ENCODE measurements around the gene SPP2.

The SPP2 gene

GRCh38 chr2:234038076-234038802, 12.3 kb upstream of the SPP2 start:
- DNase-seq, result no peak

DNA sequence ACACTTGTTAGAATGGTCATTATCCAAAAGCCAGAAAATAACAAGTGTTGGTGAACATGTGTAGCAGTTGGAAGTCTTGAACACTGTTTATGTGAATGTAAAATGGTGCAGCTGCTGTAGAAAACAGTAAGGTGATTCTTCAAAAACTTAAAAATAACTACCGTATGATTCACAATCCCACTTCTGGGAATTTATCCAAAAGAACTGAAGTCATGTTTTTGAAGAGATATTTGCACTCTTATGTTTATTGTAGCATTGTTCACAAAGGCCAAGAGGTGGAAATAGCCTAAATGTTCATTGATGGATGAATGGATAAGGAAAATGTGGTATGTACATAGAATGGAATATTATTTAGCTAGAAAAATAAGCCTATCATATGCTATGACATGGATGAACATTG, 6.3 kb upstream of the SPP2 start:
- no peak for DNase-seq

DNA sequence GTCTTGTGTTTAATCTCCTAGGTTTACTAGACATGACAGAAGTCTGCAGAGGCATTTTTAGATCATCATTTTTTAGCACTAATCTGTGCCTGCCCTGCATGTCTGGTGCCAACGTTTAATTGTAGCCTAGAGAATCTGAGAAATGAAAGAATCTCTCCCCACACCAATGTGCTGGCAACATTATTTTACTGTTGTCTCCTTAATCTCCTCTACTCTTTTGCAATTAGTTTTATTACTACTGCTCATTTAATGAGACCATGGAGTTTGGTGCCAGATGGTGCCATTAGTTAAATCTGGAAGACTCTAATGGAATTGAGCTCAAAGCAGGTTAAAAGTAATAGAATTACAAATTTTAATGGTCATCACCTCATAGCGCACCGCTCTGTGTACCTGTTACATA, 4.0 kb upstream of the SPP2 start:
- DNase-seq, result no peak

DNA sequence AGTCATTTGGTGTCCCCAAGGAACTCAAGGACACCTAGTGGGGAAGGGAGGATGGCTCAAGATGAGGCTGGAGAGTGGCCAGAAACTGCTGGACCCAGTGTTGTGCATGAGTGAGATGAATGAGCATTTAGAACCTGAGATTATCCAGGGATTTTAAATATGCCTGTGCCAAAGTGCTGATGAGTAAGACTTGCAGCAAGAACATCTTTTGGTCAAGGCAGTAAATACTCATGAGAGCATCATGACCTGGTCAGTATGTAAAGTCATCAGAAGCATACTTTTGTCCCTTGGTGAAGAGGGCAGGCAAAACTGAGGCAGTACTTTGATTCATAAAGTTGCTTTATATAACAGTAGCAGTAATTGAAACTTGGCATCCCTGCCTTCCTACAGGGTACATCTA, 3.1 kb upstream of the SPP2 start:
- no peak for DNase-seq

DNA sequence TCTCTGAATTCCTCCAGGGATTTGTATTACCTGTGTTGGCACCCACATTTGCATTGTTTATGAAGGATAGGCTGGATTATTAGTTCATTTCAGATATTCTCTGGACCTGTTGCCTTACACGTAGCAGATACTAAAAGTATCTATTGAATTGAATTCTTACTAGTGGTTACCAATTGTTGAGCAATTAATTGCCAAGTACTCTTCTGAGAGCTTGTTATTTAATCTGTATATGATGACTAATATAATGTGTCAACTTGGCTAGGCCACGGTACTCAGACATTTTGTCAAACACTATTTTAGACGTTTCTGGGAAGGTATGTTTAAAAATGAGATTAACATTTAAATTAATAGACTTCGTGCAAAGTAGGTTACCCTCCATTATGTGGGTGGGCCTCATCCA, 2.5 kb upstream of the SPP2 start:
- no peak for DNase-seq

- no peak for DNase-seq
These were observed 1.0 kb downstream of the SPP2 start for GRCh38 chr2:234051374-234052070.

- no peak for DNase-seq
These were observed 8.4 kb downstream of the SPP2 start for GRCh38 chr2:234058881-234059280.

DNA sequence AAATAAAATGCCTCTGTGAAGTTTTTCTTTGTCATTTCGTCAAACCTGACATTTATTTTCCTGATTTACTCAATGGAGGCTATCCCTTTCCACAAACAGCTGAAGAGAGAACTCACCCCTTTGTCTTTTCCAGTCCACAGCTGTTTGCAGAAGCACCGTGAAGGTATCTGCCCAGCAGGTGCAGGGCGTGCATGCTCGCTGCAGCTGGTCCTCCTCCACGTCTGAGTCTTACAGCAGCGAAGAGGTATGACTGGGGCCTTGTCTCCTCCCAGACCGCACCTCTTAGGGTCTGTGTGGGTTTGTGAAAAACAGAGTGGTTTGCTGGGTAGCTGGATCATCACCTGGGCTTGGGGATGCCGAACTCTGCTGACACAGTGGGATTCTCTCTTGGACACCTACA, 9.7 kb downstream of the SPP2 start:
- DNase-seq, result no peak

DNA sequence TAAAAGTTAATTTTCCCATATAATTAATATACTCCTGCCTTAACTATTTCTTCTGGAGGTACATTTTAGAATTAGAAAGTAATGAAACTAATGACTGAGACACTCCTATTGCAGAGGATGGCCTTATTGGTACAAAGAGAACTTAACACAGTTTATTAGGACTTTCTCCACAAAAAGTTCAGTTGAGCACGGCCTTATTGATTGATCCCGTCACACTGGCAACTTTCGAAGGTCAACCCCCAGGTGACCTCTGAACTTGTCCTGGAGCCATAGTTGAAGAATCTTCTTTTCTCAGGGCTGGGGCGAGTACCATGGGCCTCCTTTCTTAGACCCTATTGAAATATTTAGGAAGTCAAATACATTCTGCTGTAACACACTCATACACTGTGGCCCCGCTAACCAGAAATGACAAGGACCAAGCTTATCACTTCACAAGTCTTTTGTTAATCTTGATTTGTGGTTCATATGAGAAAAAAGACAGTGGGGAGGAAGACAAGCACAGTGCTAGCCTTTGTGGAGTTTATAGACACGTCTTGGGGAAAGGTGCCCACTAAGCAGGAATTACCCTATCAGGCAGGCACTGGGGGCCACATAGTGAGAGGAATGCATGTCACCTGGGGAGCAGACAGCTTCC, 11.2 kb downstream of the SPP2 start:
- no peak for DNase-seq

DNA sequence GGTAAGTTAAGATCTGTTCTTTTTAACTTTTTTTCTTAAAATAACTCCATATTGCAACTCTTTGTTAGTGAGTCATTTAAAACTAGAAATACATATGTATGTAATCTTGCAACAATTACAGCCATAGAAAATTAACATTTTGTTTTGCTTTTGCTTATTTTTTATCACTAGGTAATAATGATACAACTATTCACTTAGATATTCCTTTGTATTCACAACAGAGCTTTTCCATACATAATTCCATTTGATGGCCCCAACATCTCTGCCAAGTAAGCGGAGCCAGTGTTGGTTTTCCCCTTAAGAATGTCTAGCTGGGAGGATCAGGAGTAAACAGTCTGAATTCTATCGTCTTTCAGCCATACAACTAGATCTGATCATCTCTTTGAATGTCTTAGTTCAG, 16.1 kb downstream of the SPP2 start:
- DNase-seq, result no peak

DNA sequence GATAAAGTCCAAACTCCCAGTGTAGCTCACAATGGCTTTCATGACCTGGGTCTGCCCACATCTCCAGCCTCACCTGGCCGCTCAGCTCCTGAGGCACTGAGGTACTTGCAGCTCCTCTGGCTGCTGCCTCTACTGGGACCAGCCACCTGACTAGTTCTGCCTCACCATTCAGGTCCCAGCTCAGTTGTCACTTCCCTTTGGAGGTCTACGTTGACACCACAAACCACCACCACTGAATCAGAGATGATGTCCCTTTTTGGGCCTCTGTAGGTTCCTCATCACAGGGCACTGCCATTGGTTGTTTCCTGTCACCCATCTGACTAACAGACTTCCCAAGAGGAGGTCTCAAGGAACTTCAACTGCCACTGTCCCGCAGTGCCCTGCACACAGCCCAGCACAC, 21.2 kb downstream of the SPP2 start:
- no peak for DNase-seq

DNA sequence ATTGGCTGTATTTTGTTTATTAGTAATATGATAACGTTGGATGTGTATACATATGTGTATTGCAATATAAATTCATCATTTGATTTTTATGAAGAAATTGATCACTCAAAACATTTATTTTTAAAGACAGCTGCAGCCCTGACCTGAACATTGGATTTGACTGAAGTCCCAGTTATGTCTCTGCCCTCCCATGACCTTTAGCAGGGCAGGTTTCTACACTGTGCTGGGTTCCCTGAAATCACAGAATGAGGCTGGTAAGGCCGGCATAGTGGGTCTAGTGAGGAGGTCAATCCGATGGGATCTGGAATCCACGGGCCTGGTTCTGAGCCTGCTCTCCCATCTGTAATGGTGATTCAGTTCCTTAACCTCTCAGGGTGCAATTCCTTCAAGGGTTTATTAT, 22.0 kb downstream of the SPP2 start:
- no peak for DNase-seq

DNA sequence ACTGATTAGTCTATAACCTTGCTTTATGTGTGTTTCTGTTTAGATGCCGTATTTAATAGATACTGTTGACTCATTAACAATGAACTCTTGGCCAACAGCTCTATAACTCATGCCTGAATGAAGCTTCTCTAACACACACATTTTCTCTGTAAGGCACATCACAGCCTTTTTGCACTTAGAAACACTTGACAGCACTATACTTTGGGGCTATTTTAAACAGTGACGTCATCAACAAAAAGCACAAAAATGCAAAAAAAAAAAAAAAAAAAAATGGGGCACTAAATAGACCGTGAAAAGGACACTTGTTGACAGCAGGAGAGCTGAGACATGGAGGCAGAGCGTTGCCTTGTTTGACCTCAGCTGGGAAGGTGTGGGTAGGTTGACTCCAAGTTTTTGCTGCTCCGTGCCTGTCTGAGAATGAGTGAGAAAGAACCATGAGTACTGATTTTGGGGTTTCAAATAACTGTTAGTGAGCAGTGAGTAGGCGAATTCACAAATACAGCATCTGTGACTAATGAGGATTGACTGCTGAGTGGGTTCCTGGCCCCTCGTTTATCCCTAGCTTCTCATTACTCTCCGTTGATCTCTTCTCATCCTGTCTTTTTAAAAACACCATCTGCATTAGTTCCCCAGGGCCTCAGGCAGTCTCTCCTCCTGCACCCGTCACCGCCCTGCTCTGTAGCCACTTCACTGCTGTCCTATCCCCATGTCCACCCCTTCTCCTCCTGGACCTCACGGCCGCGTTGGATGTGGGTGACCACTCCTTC, 24.4 kb downstream of the SPP2 start:
- DNase-seq, result no peak

GRCh38 chr2:234075518-234075915, 25.0 kb downstream of the SPP2 start:
- DNase-seq, result no peak

GRCh38 chr2:234075947-234076346, 25.4 kb downstream of the SPP2 start:
- peak in 1 of 58 donors; percentile 2 for DNase-seq

- no peak for DNase-seq
These were observed 25.9 kb downstream of the SPP2 start for GRCh38 chr2:234076451-234076850.

GRCh38 chr2:234078129-234078528, 27.6 kb downstream of the SPP2 start:
- DNase-seq, result no peak

GRCh38 chr2:234081970-234082822, 31.7 kb downstream of the SPP2 start:
- DNase-seq, result no peak

DNA sequence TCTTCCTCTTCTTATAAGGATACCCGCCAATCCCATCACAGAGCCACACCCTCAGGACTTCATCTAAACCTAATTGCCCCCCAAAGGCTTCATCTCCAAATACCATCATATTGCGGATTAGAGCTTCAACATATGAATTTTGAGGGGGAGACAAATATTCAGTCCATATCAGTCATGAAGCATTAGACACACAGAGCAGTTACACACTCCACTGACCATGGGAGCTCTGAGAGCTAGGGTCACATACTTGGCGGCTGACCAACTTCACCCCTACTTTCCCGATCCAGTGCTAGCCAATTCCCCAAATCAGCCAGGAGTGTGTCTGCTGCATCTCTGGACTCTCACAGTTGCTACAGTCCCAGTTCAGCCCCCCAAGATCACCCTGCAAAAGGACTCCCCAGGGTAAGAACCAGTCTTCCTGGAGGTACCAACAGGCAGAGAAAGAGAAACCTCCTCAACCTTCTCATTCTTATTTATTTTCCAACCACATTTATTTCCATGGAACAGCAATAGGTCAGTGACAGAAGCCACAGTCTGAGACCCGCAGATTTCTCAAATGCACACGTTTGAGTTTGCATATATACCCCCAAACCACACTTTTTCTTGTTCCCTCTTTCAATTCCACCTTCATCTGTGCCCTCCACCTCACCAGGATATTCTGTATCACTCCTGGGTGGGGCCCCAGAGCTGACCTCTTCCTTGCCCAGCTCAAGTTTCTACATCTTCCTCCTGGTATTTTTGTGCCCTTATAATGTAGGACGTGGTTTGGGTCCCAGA, 33.3 kb downstream of the SPP2 start:
- no peak for DNase-seq

- DNase-seq, result peak in 1 of 58 donors; percentile 2
These were observed 41.0 kb downstream of the SPP2 start for GRCh38 chr2:234091432-234091879.
